IMR-90 (cell line): ENCODE data around the gene EYS. TPM values are rescaled to one million over a fixed set of nuclear protein-coding genes. Genes with fewer than 3 reads are reported as not detected.

Experiments
- ATAC-seq: fragments of 200-7000 bp; cut with Tn5 transposase; 2 replicates; pipeline ENCODE4 v1.9.1; 2020; ENCODE audit warnings: low read depth, mild to moderate bottlenecking, moderate library complexity
- BruUV-seq: library from RNA; stranded (reverse); fragments of 400-500 nt; replicated peaks from 2 replicates; lab custom pipeline; 2021; lab: Mats Ljungman, UMichigan
- CTCF ChIA-PET: fragments of 300-600 bp; formaldehyde crosslinking; extraction: SDS; loops from one replicate; lab custom pipeline; 2021; ENCODE audit warnings: antibody characterized with exemption; lab: Yijun Ruan, JAX
- POLR2A ChIA-PET: fragments of 300-600 bp; sonication (Branson Sonifier 250); formaldehyde crosslinking; loops from one replicate; lab custom pipeline; 2022; ENCODE audit warnings: antibody characterized with exemption; ENCODE audit not compliant: unreplicated experiment; lab: Charles Lee
- DNase-seq: peaks from one replicate; pipeline ENCODE4 v3.0.0; 2013
- H2AFZ ChIP-seq: replicated peaks from 2 replicates; pipeline ENCODE3; 2013; ENCODE audit warnings: low read length, mild to moderate bottlenecking; ENCODE audit not compliant: poor library complexity
- H2AK5ac ChIP-seq: 2 replicates; pipeline ENCODE4 v1.6.1; 2013; ENCODE audit warnings: low read depth, low read length, inconsistent platforms
- H2AK9ac ChIP-seq: replicated peaks from 2 replicates; pipeline ENCODE3; 2013; ENCODE audit warnings: mild to moderate bottlenecking, low read depth, low read length, moderate library complexity; ENCODE audit not compliant: poor library complexity
- H2BK120ac ChIP-seq: 2 replicates; pipeline ENCODE4 v1.6.1; 2013; ENCODE audit warnings: low read depth, low read length, inconsistent platforms
- H2BK15ac ChIP-seq: 3 replicates; pipeline ENCODE4 v1.6.1; 2013; ENCODE audit warnings: low read depth, low read length, inconsistent platforms
- H2BK20ac ChIP-seq: 2 replicates; pipeline ENCODE4 v1.6.1; 2013; ENCODE audit warnings: low read depth, mild to moderate bottlenecking, inconsistent platforms, low read length, moderate library complexity
- H2BK5ac ChIP-seq: 2 replicates; pipeline ENCODE4 v1.6.1; 2013; ENCODE audit warnings: mild to moderate bottlenecking, low read depth, low read length, inconsistent platforms; ENCODE audit not compliant: poor library complexity, severe bottlenecking
- H3K14ac ChIP-seq: replicated peaks from 2 replicates; pipeline ENCODE4 v1.6.1; 2013; ENCODE audit warnings: low read depth, low read length, inconsistent platforms
- H3K18ac ChIP-seq: 2 replicates; pipeline ENCODE4 v1.6.1; 2013; ENCODE audit warnings: low read depth, low read length, control low read depth
- H3K23ac ChIP-seq: 2 replicates; pipeline ENCODE4 v1.6.1; 2013; ENCODE audit warnings: low read depth, low read length, inconsistent platforms
- H3K27ac ChIP-seq: 2 replicates; pipeline ENCODE4 v1.5.1; 2013; ENCODE audit warnings: mild to moderate bottlenecking, control low read depth, low read length; ENCODE audit not compliant: insufficient read depth
- H3K27me3 ChIP-seq: 2 replicates; pipeline ENCODE4 v1.6.1; 2013; ENCODE audit warnings: low read length; ENCODE audit not compliant: control insufficient read depth, insufficient read depth
- H3K36me3 ChIP-seq: 2 replicates; pipeline ENCODE4 v1.6.1; 2013; ENCODE audit warnings: low read length, mixed read lengths; ENCODE audit not compliant: control insufficient read depth, insufficient read depth
- H3K4ac ChIP-seq: 2 replicates; pipeline ENCODE4 v1.6.1; 2013; ENCODE audit warnings: low read depth, low read length, inconsistent platforms
- H3K4me1 ChIP-seq: 2 replicates; pipeline ENCODE4 v1.6.1; 2013; ENCODE audit warnings: low read length, mixed read lengths; ENCODE audit not compliant: control insufficient read depth, insufficient read depth
- H3K4me2 ChIP-seq: 2 replicates; pipeline ENCODE4 v1.6.1; 2013; ENCODE audit warnings: low read depth, mild to moderate bottlenecking, control low read depth, low read length, moderate library complexity
- H3K4me3 ChIP-seq: 2 replicates; pipeline ENCODE4 v1.5.1; 2013; ENCODE audit warnings: low read depth, mild to moderate bottlenecking, control low read depth, low read length, moderate library complexity; ENCODE audit not compliant: insufficient read depth
- H3K56ac ChIP-seq: 2 replicates; pipeline ENCODE4 v1.6.1; 2013; ENCODE audit warnings: low read length, inconsistent platforms; ENCODE audit not compliant: insufficient read depth; ENCODE audit errors: extremely low read depth
- H3K79me1 ChIP-seq, 2 experiments: 2 replicates each; pipeline ENCODE4 v1.6.1; 2013; ENCODE audit warnings: low read length in 2 of 2, inconsistent platforms in 1 of 2, low read depth in 1 of 2
- H3K9ac ChIP-seq: 2 replicates; pipeline ENCODE4 v1.6.1; 2013; ENCODE audit warnings: low read depth, low read length, control low read depth
- H3K9me1 ChIP-seq: 2 replicates; pipeline ENCODE4 v1.6.1; 2013; ENCODE audit warnings: low read length, inconsistent platforms; ENCODE audit not compliant: insufficient read depth
- H3K9me3 ChIP-seq: 2 replicates; pipeline ENCODE4 v1.6.1; 2013; ENCODE audit warnings: low read length; ENCODE audit not compliant: control insufficient read depth, insufficient read depth
- H4K20me1 ChIP-seq: 2 replicates; pipeline ENCODE4 v1.6.1; 2013; ENCODE audit warnings: low read length, inconsistent platforms; ENCODE audit not compliant: insufficient read depth
- H4K5ac ChIP-seq: 2 replicates; pipeline ENCODE4 v1.6.1; 2013; ENCODE audit warnings: mild to moderate bottlenecking, low read depth, low read length, control low read depth
- H4K8ac ChIP-seq, 2 experiments: 2 replicates each; pipeline ENCODE4 v1.6.1; 2013; ENCODE audit warnings: low read depth in 2 of 2, low read length in 2 of 2, control low read depth in 1 of 2, inconsistent platforms in 1 of 2
- H4K91ac ChIP-seq: 2 replicates; pipeline ENCODE4 v1.6.1; 2013; ENCODE audit warnings: low read depth, low read length, inconsistent platforms; ENCODE audit not compliant: insufficient read depth
- BHLHE40 ChIP-seq: fragments of 150-350 bp; IDR thresholded peaks from 2 replicates; pipeline ENCODE4 v1.6.1; 2016; ENCODE audit warnings: mild to moderate bottlenecking, low read depth, low read length
- CEBPB ChIP-seq: IDR thresholded peaks from 2 replicates; pipeline ENCODE4 v1.6.1; 2012; ENCODE audit warnings: low read depth, low read length, improper control_type of control experiment
- CHD1 ChIP-seq: IDR thresholded peaks from 2 replicates; pipeline ENCODE4 v1.6.1; 2012; ENCODE audit warnings: low read depth, low read length, improper control_type of control experiment
- ELK1 ChIP-seq: fragments of 150-350 bp; IDR thresholded peaks from 2 replicates; pipeline ENCODE4 v1.6.1; 2016; ENCODE audit warnings: low read depth, mild to moderate bottlenecking, low read length, moderate library complexity, borderline replicate concordance
- FOS ChIP-seq: fragments of 150-350 bp; IDR thresholded peaks from 2 replicates; pipeline ENCODE4 v1.6.1; 2016; ENCODE audit warnings: low read depth, low read length
- MAZ ChIP-seq: IDR thresholded peaks from 2 replicates; pipeline ENCODE4 v1.6.1; 2012; ENCODE audit warnings: low read depth, mild to moderate bottlenecking, low read length, improper control_type of control experiment, moderate library complexity, borderline replicate concordance
- NFE2L2 ChIP-seq: fragments of 150-350 bp; IDR thresholded peaks from 2 replicates; pipeline ENCODE4 v1.6.1; 2016; ENCODE audit warnings: low read depth, mild to moderate bottlenecking, low read length
- POLR2A ChIP-seq: IDR thresholded peaks from 2 replicates; pipeline ENCODE4 v1.6.1; 2012; ENCODE audit warnings: mild to moderate bottlenecking, low read depth, low read length
- RAD21 ChIP-seq: IDR thresholded peaks from 2 replicates; pipeline ENCODE4 v1.6.1; 2012; ENCODE audit warnings: low read length, improper control_type of control experiment
- RCOR1 ChIP-seq: IDR thresholded peaks from 2 replicates; pipeline ENCODE4 v1.6.1; 2012; ENCODE audit warnings: mild to moderate bottlenecking, low read length, improper control_type of control experiment; ENCODE audit not compliant: insufficient replicate concordance
- RFX5 ChIP-seq: IDR thresholded peaks from 2 replicates; pipeline ENCODE4 v1.8.0; 2012; ENCODE audit warnings: low read depth, mild to moderate bottlenecking, low read length, moderate library complexity
- SMC3 ChIP-seq: fragments of 150-350 bp; IDR thresholded peaks from 2 replicates; pipeline ENCODE4 v1.6.1; 2016; ENCODE audit warnings: low read depth, mild to moderate bottlenecking, antibody characterized with exemption, low read length, moderate library complexity
- WGBS, 2 experiments: methylation state at CpG; one replicate each; pipeline versions ENCODE4 v1.1.5 to v1.1.7; 2013; ENCODE audit warnings: missing lambda C conversion rate in 2 of 2; ENCODE audit not compliant: insufficient read length in 1 of 2; ENCODE audit errors: extremely low coverage in 2 of 2; 5-methylcytosine and 5-hydroxymethylcytosine counted together
- dilution Hi-C: fragments of 300-500 bp; cut with HindIII; formaldehyde crosslinking; loops from one replicate; pipeline ENCODE4 v1.14.3; 2018; ENCODE audit warnings: low sequenced_read_pairs; ENCODE audit not compliant: unreplicated experiment
- in situ Hi-C: fragments of 300-500 bp; cut with MboI; formaldehyde crosslinking; loops from 3 replicates; pipeline ENCODE4 v1.14.3; 2019; ENCODE audit warnings: low sequenced_read_pairs, inconsistent platforms, mixed read lengths
- intact Hi-C: fragments of 100-400 bp; cut with micrococcal nuclease; formaldehyde crosslinking; loops from 2 replicates; pipeline ENCODE4 v1.10.0; 2022
- polyA plus RNA-seq, 3 experiments: library from polyadenylated mRNA; depleted of rRNA; stranded (reverse); fragments of >200 nt; gene quantifications; 2 replicates each; pipeline ENCODE4 v1.2.3, GENCODE V29; 2012; ENCODE audit warnings: low replicate concordance in 1 of 3
- total RNA-seq: library from RNA; depleted of rRNA; stranded (reverse); fragments of >200 nt; gene quantifications from 2 replicates; pipeline ENCODE4 v1.2.3, GENCODE V29; 2012
- TF ChIP-seq, protein P1 (sequence below): fragments of 150-350 bp; IDR thresholded peaks from 2 replicates; pipeline ENCODE4 v1.6.1; 2017; ENCODE audit warnings: mild to moderate bottlenecking, antibody characterized with exemption, low read length, low read depth

Gene EYS
- total and polyA plus RNA-seq, 2 of the 4 experiments (the other 2 are of a cell fraction), result under 0.01 TPM; not detected in 1

DNA sequence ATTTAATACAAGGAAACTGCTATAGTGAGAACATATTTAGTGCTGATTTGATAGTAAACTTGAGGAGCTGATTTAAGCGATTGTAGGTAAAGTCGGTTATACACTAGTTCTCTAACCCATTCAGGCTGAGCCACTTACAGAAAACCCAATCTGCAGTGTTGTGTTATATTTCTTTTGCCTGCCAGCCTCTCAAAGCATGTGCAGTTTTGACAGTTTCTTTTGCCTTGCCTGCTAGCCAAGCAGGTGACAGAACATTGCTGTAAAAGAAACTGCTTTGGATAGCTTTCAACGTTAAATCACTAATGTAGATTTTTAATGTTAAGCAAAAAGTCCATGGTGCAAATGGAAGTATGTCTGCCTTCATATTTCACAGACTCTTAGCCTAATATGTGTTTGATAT, 982.9 kb downstream of the EYS start:
- POLR2A ChIA-PET, result no interaction called here
- H3K4ac ChIP-seq, result no peak overlapping the region

More for the DNA sequence above, 982.9 kb downstream of the EYS start:
- H3K18ac ChIP-seq, result no peak overlapping the region
- no peak overlapping the region for H4K5ac ChIP-seq
- H3K4me3 ChIP-seq, result no peak overlapping the region
- H3K27me3 ChIP-seq, result no peaks in the 10 kb centered on the region
- H4K20me1 ChIP-seq, result no peaks in the 10 kb centered on the region
- intact Hi-C loops (no loop called here), in situ Hi-C loops (no loop called here), dilution Hi-C loops (no loop called here)
- H3K23ac ChIP-seq, result no peak overlapping the region
- no peaks in the 10 kb centered on the region for H3K9me3 ChIP-seq
- no peak overlapping the region for H4K8ac ChIP-seq
- no peak overlapping the region for H2AFZ ChIP-seq
- 60% methylated on average over 1 of the region's 3 CpGs; no CpG with 5 or more reads in 1 of the 2 experiments for WGBS, 2 experiments
- H2BK15ac ChIP-seq, result no peak overlapping the region
- no peak overlapping the region for H3K9ac ChIP-seq
- no peak overlapping the region for H2AK5ac ChIP-seq
- H2AK9ac ChIP-seq, result no peak overlapping the region
- no peak overlapping the region for H4K91ac ChIP-seq
- no peaks in the 10 kb centered on the region for H3K36me3 ChIP-seq
- CTCF ChIA-PET, result no interaction called here
- H3K79me1 ChIP-seq, result no peaks in the 10 kb centered on the region
- no peak overlapping the region for H2BK120ac ChIP-seq
- no TSS peak for BruUV-seq
- no peak overlapping the region for H3K4me2 ChIP-seq
- ATAC-seq (no peak), DNase-seq (no peak)
- no peaks in the 10 kb centered on the region for H3K9me1 ChIP-seq
- H3K14ac ChIP-seq, result no peak overlapping the region
- no peak overlapping the region for H2BK5ac ChIP-seq
- no peak overlapping the region for H2BK20ac ChIP-seq
- no peak overlapping the region for H3K56ac ChIP-seq
- H3K27ac ChIP-seq, result no peak overlapping the region
- no peaks in the 10 kb centered on the region for H3K4me1 ChIP-seq
- TF ChIP-seq RAD21 (no peak), ELK1 (no peak), MAZ (no peak), RFX5 (no peak), CHD1 (no peak), RCOR1 (no peak), CEBPB (no peak), NFE2L2 (no peak), POLR2A (no peak), FOS (no peak), BHLHE40 (no peak), SMC3 (no peak)
- TF ChIP-seq, protein P1, sequence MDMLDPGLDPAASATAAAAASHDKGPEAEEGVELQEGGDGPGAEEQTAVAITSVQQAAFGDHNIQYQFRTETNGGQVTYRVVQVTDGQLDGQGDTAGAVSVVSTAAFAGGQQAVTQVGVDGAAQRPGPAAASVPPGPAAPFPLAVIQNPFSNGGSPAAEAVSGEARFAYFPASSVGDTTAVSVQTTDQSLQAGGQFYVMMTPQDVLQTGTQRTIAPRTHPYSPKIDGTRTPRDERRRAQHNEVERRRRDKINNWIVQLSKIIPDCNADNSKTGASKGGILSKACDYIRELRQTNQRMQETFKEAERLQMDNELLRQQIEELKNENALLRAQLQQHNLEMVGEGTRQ, result no peak
